ENCODE results near the gene CALR. TPM values are rescaled to one million over a fixed set of nuclear protein-coding genes. Genes with fewer than 3 reads are reported as not detected.

The CALR gene
- total RNA-seq, 4 donors from 2014 or later = 171 to 350 (median 229) TPM

- TF ChIP-seq POLR2A (IDR thresholded peaks at IDR 0.05) (no peak), CTCF (IDR thresholded peaks at IDR 0.05) (no peak)
- DNase-seq (ENCODE audit: low spot score in 2 of 2) = no peak
- 29 to 33% methylated on average over 16 of the region's 16 CpGs for WGBS, 2 donors
- H3K4me3 ChIP-seq (ENCODE audit: low read depth, poor library complexity, severe bottlenecking) = peak overlapping the region; percentile 82
- intact Hi-C loops (cut with DNase I; ENCODE audit: low total_unique reads) = no loop called here
Observed at GRCh38 chr19:12932392-12933286, 5.8 kb upstream of the CALR start.

- peak; percentile 92 to 99 for DNase-seq (ENCODE audit: low spot score in 2 of 2)
- intact Hi-C loops (cut with DNase I; ENCODE audit: low total_unique reads) = no loop called here
- WGBS, 2 donors = 3 to 5% methylated on average over 46 to 47 of the region's 51 CpGs
Observed at GRCh38 chr19:12933287-12934072, 4.9 kb upstream of the CALR start, which contains the start of gene FARSA. Gene FARSA, minus strand, starts transcription at chr19:12933711. Its CDS starts 15 bp downstream, at chr19:12933696.

GRCh38 chr19:12935071-12935470 lies 3.3 kb upstream of the CALR start:
- no peak overlapping the region for H3K4me3 ChIP-seq (ENCODE audit: low read depth, poor library complexity, severe bottlenecking)
- intact Hi-C loops (cut with DNase I; ENCODE audit: low total_unique reads) = no loop called here
- 86 to 88% methylated on average over 10 of the region's 10 CpGs for WGBS, 2 donors
- DNase-seq (ENCODE audit: low spot score in 2 of 2) = no peak
- TF ChIP-seq POLR2A (IDR thresholded peaks at IDR 0.05) = no peak
- TF ChIP-seq CTCF (IDR thresholded peaks at IDR 0.05) = no peak

More at GRCh38 chr19:12933287-12934072, 4.9 kb upstream of the CALR start, which contains the start of gene FARSA:
- peak within 1 kb of the TSS; percentile 82 for H3K4me3 ChIP-seq (ENCODE audit: low read depth, poor library complexity, severe bottlenecking)
- no peak for TF ChIP-seq POLR2A (IDR thresholded peaks at IDR 0.05)

GRCh38 chr19:12936582-12936981 lies 1.8 kb upstream of the CALR start:
- intact Hi-C loops (cut with DNase I; ENCODE audit: low total_unique reads) = no loop called here
- 70% methylated on average over 6 to 7 of the region's 7 CpGs for WGBS, 2 donors
- no peak for TF ChIP-seq POLR2A (IDR thresholded peaks at IDR 0.05)
- TF ChIP-seq CTCF (IDR thresholded peaks at IDR 0.05) = no peak
- DNase-seq (ENCODE audit: low spot score in 2 of 2) = no peak
- no peak overlapping the region for H3K4me3 ChIP-seq (ENCODE audit: low read depth, poor library complexity, severe bottlenecking)

- intact Hi-C loops (cut with DNase I; ENCODE audit: low total_unique reads) = no loop called here
- 26 to 28% methylated on average over 23 of the region's 23 CpGs for WGBS, 2 donors
- H3K4me3 ChIP-seq (ENCODE audit: low read depth, poor library complexity, severe bottlenecking) = peak overlapping the region; percentile 28
- TF ChIP-seq POLR2A (IDR thresholded peaks at IDR 0.05) = no peak
- no peak for TF ChIP-seq CTCF (IDR thresholded peaks at IDR 0.05)
- no peak for DNase-seq (ENCODE audit: low spot score in 2 of 2)
Observed at GRCh38 chr19:12937093-12937926, 1.1 kb upstream of the CALR start.

All from lower leg skin (tissue), 4 donors.